GM21786 (cell line): ENCODE measurements around the gene GPR148.

Source experiments
- ATAC-seq: cut with Tn5 transposase; IDR thresholded peaks from one replicate; pipeline ENCODE4 v1.9.1; 2021; ENCODE audit not compliant: unreplicated experiment

Gene GPR148

GRCh38 chr2:130768191-130768855 is 39.5 kb downstream of the GPR148 start:
- no peak for ATAC-seq

- ATAC-seq: no peak
Measured at GRCh38 chr2:130769343-130769907, 40.6 kb downstream of the GPR148 start.

GRCh38 chr2:130776550-130776949 is 47.7 kb downstream of the GPR148 start:
- no peak for ATAC-seq

GRCh38 chr2:130778781-130779180 is 49.9 kb downstream of the GPR148 start:
- no peak for ATAC-seq
